ENCODE measurements around the gene EFTUD2. TPM values are rescaled to one million over a fixed set of nuclear protein-coding genes. Genes with fewer than 3 reads are reported as not detected.
"Not testable (repeated sequence)": the region's sequence is repeated elsewhere in the genome, so short reads cannot be mapped to it uniquely, and the experiment has no call there.

EFTUD2 gene
- total and polyA plus RNA-seq, 4 donors, result 19.8 to 84.3 (median 33.3) TPM

DNA sequence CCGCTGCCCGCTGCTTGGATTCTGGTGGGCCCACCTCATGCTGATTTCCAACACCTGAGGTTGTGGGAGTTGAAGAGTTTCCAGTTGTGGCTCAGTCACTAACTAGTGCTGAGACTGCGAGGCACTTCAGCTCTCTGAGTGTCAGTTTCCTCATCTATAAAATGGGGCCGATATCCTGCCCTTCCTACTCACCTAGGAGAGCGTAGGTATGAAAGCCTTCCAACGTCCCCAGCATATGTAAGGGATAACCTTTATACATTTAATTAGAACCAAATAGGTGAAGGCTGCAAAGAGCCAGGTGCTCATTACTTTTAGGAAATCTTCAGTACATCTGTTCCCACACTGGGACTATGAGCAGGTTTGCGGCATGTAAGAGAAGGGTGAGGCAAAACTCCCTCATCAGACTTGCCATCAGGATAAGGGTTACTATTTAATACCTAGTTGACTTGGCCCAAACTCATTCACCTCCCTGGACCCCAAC is 49.1 kb upstream of the EFTUD2 start (continued):
- TF ChIP-seq, protein P1, sequence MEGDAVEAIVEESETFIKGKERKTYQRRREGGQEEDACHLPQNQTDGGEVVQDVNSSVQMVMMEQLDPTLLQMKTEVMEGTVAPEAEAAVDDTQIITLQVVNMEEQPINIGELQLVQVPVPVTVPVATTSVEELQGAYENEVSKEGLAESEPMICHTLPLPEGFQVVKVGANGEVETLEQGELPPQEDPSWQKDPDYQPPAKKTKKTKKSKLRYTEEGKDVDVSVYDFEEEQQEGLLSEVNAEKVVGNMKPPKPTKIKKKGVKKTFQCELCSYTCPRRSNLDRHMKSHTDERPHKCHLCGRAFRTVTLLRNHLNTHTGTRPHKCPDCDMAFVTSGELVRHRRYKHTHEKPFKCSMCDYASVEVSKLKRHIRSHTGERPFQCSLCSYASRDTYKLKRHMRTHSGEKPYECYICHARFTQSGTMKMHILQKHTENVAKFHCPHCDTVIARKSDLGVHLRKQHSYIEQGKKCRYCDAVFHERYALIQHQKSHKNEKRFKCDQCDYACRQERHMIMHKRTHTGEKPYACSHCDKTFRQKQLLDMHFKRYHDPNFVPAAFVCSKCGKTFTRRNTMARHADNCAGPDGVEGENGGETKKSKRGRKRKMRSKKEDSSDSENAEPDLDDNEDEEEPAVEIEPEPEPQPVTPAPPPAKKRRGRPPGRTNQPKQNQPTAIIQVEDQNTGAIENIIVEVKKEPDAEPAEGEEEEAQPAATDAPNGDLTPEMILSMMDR (IDR thresholded peaks at IDR 0.05; ENCODE audit: low read depth, low read length, missing input control), result no peak
- TF ChIP-seq HNF4A (conservative IDR thresholded peaks at IDR 0.05), result no peak

DNA sequence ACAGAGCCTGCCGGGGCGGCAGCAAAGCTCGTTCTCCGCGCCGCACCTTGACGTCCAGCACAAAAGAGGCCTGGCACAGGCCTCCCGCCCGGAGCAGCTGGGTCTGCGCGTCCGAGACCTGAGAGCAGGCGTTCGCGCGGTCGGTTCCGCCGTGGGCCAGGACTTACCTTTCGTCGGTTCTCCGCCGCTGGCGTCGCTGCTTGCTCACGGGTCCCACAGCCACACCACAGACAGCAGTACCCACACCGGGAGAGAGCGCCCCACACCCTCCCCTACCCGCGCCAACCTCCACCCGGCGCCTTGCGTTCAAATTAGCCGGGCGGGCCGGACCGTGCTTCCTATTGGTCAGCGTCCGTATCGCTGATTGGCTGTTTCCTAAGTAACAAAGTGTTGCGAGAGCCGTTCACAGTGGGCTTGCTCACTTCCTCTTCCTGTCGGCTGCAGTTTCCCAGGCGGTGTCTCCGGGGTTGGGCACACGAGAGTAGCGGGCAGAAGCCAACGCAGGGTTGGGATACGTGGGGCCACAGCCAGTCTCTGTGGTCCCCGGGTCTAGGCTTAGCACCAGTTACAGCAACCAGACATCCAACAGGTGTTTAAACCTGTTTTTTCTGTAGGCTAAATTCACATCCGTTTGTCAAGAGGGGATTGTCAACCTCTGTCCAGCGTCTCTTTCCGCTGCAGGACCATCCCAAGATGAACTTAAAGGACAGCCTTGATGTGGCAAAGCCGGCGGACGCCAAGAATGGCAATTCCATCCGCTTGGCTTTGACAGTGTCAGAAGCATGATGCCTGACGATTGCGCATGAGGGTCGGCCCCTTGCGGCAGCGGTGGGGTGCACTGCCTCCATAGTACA is 48.4 kb upstream of the EFTUD2 start, which contains the start of gene KIF18B:
Gene KIF18B (minus strand): TSS at position 313 of the 854 bp plus-strand sequence. CDS start 11,429 bp downstream, outside the sequence.
- 4% methylated on average over 62 of the region's 62 CpGs for WGBS
- Histone ChIP-seq H3K27me3 (ENCODE audit: control insufficient read depth in 4 of 4, insufficient read depth in 4 of 4, low read length in 3 of 4) (no peaks in the 10 kb centered on the region), H3K4me1 (ENCODE audit: control insufficient read depth in 4 of 4, insufficient read depth in 4 of 4, low read length in 3 of 4) (peaks cover 4 to 13% (median 8%) of the 10 kb centered on the region in 4 donors), H3K9me3 (ENCODE audit: control insufficient read depth in 4 of 4, low read length in 3 of 4) (no peaks in the 10 kb centered on the region), H3K27ac (ENCODE audit: low read depth in 1 of 2, low read length in 2 of 2) (peak within 1 kb of the TSS in 1 of 2 donors; percentile 41), H3K4me3 (ENCODE audit: low read depth in 1 of 3, low read length in 3 of 3) (peak within 1 kb of the TSS; percentile 47 to 79 (median 63)), H3K9ac (ENCODE audit: low read depth in 1 of 2, low read length in 2 of 2) (peak within 1 kb of the TSS in 1 of 2 donors; percentile 67), H3K36me3 (ENCODE audit: control insufficient read depth in 4 of 4, insufficient read depth in 3 of 4, low read depth in 1 of 4, low read length in 3 of 4) (no peaks in the 10 kb centered on the region)
- DNase-seq (ENCODE audit: low spot score), result peak; percentile 94
- TF ChIP-seq GABPA (IDR thresholded peaks at IDR 0.05 in 1 of 2, conservative IDR thresholded peaks at IDR 0.05 in 1 of 2), result peak; percentile 75 to 92
- TF ChIP-seq EGR1 (IDR thresholded peaks at IDR 0.05; ENCODE audit: low read depth in 2 of 2), result no peak
- peak in 1 of 2 donors; percentile 20 for TF ChIP-seq RAD21 (IDR thresholded peaks at IDR 0.05)
- TF ChIP-seq, protein P2, sequence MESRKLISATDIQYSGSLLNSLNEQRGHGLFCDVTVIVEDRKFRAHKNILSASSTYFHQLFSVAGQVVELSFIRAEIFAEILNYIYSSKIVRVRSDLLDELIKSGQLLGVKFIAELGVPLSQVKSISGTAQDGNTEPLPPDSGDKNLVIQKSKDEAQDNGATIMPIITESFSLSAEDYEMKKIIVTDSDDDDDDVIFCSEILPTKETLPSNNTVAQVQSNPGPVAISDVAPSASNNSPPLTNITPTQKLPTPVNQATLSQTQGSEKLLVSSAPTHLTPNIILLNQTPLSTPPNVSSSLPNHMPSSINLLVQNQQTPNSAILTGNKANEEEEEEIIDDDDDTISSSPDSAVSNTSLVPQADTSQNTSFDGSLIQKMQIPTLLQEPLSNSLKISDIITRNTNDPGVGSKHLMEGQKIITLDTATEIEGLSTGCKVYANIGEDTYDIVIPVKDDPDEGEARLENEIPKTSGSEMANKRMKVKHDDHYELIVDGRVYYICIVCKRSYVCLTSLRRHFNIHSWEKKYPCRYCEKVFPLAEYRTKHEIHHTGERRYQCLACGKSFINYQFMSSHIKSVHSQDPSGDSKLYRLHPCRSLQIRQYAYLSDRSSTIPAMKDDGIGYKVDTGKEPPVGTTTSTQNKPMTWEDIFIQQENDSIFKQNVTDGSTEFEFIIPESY (IDR thresholded peaks at IDR 0.05), result peak; percentile 94
- no peak for TF ChIP-seq JUND (IDR thresholded peaks at IDR 0.05)
- TF ChIP-seq, protein P3, sequence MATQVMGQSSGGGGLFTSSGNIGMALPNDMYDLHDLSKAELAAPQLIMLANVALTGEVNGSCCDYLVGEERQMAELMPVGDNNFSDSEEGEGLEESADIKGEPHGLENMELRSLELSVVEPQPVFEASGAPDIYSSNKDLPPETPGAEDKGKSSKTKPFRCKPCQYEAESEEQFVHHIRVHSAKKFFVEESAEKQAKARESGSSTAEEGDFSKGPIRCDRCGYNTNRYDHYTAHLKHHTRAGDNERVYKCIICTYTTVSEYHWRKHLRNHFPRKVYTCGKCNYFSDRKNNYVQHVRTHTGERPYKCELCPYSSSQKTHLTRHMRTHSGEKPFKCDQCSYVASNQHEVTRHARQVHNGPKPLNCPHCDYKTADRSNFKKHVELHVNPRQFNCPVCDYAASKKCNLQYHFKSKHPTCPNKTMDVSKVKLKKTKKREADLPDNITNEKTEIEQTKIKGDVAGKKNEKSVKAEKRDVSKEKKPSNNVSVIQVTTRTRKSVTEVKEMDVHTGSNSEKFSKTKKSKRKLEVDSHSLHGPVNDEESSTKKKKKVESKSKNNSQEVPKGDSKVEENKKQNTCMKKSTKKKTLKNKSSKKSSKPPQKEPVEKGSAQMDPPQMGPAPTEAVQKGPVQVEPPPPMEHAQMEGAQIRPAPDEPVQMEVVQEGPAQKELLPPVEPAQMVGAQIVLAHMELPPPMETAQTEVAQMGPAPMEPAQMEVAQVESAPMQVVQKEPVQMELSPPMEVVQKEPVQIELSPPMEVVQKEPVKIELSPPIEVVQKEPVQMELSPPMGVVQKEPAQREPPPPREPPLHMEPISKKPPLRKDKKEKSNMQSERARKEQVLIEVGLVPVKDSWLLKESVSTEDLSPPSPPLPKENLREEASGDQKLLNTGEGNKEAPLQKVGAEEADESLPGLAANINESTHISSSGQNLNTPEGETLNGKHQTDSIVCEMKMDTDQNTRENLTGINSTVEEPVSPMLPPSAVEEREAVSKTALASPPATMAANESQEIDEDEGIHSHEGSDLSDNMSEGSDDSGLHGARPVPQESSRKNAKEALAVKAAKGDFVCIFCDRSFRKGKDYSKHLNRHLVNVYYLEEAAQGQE (IDR thresholded peaks at IDR 0.05), result peak; percentile 47
- peak; percentile 84 for TF ChIP-seq TAF1 (conservative IDR thresholded peaks at IDR 0.05)
- TF ChIP-seq, protein P1 (IDR thresholded peaks at IDR 0.05; ENCODE audit: low read depth, low read length, missing input control), result peak; percentile 1
- TF ChIP-seq SP1 (IDR thresholded peaks at IDR 0.05), result peak; percentile 69

DNA sequence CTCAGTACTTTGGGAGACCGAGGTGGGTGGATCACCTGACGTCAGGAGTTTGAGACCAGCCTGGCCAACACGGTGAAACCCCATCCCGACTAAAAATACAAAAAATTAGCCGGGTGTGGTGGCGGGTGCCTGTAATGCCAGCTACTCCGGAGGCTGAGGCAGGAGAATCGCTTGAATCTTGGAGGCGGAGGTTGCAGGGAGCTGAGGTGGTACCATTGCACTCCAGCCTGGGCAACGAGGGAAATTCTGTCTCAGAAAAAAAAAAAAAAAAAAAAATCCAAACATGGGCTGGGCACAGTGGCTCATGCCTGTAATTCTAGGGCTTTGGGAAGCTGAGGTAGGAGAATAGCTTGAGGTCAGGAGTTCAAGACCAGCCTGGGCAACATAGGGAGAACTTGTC is 46.4 kb upstream of the EFTUD2 start:
- not testable (repeated sequence) for H3K36me3 ChIP-seq (ENCODE audit: control insufficient read depth in 4 of 4, insufficient read depth in 3 of 4, low read depth in 1 of 4, low read length in 3 of 4)
- peaks cover 4 to 13% (median 8%) of the 10 kb centered on the region in 4 donors for H3K4me1 ChIP-seq (ENCODE audit: control insufficient read depth in 4 of 4, insufficient read depth in 4 of 4, low read length in 3 of 4)

More for the DNA sequence above, 46.4 kb upstream of the EFTUD2 start:
- 95% methylated on average over 10 of the region's 10 CpGs for WGBS
- not testable (repeated sequence) for H3K9me3 ChIP-seq (ENCODE audit: control insufficient read depth in 4 of 4, low read length in 3 of 4); DNase-seq (ENCODE audit: low spot score); H3K4me3 ChIP-seq (ENCODE audit: low read depth in 1 of 3, low read length in 3 of 3); H3K27ac ChIP-seq (ENCODE audit: low read depth in 1 of 2, low read length in 2 of 2); H3K9ac ChIP-seq (ENCODE audit: low read depth in 1 of 2, low read length in 2 of 2); H3K27me3 ChIP-seq (ENCODE audit: control insufficient read depth in 4 of 4, insufficient read depth in 4 of 4, low read length in 3 of 4)

Data from liver (tissue), 9 donors.